ENCODE data around the gene OR5AC2.

The OR5AC2 gene

DNA sequence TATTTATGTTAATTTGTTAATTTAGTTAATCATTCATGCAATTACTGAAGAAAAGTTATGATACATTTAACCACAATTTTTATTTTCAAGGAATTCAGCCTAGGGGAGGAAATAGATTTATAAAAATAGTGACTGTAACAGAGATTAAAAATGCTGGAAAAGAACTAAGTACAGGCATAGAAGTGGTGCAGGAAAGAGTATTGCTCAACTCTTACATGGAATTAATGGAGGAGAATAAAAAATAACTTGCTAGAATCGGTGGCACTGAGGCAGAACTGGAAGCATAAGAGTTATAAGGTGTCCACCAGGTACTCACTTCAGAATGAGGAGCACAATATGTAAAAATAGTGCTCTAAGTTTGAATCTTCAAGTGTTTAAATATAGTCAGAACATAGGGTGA lies 13.5 kb upstream of the OR5AC2 start:
- no peak for DNase-seq (ENCODE audit: extremely low spot score)
- CTCF ChIA-PET, result no interaction called here
- POLR2A ChIA-PET, result no interaction called here
- TF ChIP-seq, protein P1, sequence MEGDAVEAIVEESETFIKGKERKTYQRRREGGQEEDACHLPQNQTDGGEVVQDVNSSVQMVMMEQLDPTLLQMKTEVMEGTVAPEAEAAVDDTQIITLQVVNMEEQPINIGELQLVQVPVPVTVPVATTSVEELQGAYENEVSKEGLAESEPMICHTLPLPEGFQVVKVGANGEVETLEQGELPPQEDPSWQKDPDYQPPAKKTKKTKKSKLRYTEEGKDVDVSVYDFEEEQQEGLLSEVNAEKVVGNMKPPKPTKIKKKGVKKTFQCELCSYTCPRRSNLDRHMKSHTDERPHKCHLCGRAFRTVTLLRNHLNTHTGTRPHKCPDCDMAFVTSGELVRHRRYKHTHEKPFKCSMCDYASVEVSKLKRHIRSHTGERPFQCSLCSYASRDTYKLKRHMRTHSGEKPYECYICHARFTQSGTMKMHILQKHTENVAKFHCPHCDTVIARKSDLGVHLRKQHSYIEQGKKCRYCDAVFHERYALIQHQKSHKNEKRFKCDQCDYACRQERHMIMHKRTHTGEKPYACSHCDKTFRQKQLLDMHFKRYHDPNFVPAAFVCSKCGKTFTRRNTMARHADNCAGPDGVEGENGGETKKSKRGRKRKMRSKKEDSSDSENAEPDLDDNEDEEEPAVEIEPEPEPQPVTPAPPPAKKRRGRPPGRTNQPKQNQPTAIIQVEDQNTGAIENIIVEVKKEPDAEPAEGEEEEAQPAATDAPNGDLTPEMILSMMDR (IDR thresholded peaks at IDR 0.05; ENCODE audit: control extremely low read depth, extremely low read depth, low read depth, missing control alignments), result no peak

DNA sequence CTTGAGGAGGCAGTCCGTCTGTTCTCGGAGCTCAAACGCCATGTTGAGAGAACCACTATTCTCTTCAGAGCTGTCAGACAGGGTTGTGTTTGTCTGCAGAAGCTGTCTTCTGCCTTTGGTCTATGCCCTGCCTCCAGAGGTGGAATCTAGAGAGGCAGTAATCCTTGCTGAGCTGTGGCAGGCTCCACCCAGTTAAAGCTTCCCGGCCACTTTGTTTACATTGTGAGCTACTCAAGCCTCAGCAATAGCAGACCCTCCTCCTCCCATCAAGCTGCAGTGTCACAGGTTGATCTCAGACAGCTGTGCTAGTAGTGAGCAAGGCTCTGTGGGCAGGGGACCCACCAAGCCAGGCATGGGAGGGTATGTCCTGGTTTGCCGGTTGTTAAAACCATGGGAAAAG lies 8.9 kb downstream of the OR5AC2 start:
- TF ChIP-seq, protein P1 (IDR thresholded peaks at IDR 0.05; ENCODE audit: control extremely low read depth, extremely low read depth, low read depth, missing control alignments), result no peak
- CTCF ChIA-PET, result no interaction called here

DNA sequence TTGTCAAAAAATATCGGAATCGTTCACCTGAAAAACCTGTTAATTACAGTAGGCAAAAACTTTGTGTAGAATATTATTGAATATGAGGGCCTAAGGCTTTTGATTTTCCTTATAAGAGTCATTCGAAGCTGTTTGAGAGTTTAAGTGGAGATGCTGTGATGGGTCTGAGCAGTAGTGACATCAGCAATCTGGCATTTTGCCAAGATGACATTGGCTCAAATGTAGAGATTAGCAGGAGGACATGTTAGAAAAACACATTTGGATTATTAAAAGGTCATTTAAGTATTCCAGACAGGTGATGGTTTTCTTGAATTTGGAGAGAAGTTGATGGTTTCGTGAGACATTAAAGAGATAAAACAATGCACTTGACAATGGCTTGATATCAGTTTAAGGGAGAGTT lies 12.9 kb downstream of the OR5AC2 start:
- POLR2A ChIA-PET, result no interaction called here
- DNase-seq (ENCODE audit: extremely low spot score), result no peak
- TF ChIP-seq, protein P1 (IDR thresholded peaks at IDR 0.05; ENCODE audit: control extremely low read depth, extremely low read depth, low read depth, missing control alignments), result no peak
- CTCF ChIA-PET, result interaction anchor here (1.2 kb wide), 1 partner anchor 14 kb away, joined by 3 read pairs; no protein-coding TSS in a partner anchor

More for the DNA sequence above, 8.9 kb downstream of the OR5AC2 start:
- POLR2A ChIA-PET, result no interaction called here
- no peak for DNase-seq (ENCODE audit: extremely low spot score)

DNA sequence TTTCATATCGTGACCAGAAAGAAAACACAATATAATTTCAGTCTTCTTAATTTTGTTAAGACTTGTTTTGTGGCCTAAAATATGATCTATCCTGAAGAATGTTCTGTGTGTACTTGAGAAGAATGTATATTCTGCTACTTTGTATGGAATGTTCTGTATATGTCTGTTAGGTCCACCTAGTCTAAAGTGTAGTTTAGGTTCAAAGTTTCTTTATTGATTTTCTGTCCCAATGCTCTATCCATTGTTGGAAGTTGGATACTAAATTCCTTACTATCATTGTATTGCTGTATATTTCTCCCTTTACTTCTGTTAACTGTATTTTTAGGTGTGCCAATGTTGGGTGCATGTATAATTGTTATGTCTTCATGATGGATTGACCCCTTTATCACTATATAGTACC lies 21.2 kb downstream of the OR5AC2 start:
- ChIA-PET CTCF (no interaction called here), POLR2A (no interaction called here)
- DNase-seq (ENCODE audit: extremely low spot score), result no peak
- TF ChIP-seq, protein P1 (IDR thresholded peaks at IDR 0.05; ENCODE audit: control extremely low read depth, extremely low read depth, low read depth, missing control alignments), result no peak

DNA sequence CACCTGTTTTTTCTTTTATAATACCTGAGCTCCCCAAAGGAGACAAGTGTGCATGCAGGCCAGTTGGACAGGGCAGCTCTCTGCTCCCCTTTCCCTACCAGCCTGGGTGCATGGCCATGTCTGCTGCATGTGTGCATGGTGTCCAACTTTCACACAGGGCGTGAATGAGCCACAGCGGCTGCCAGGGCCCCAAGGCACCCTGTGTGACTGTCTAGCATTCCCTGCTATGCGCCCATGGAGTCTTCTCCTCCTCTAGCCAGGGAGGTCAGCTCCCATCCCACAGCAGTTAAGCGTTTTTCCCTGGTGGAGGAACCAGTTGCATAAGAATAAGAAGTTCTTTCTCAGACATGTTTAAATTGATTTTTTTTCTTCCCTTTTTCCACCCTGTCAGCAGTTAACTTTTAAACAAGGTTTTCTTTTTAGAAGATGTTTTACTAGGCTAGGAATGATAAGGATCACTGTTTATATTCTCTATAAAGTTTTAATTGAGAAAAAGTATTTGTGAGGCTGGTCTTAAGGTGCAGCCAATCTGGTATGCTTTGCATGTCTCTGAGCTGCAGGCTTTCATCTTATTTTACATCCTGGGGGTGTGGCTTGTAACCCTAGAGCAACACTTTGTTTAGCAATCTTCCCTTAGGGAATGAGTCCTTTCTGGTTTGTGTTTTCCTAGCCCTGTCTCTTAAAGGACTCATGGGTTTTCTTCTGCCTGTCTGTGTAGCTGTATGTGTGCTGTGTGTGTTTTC lies 23.0 kb downstream of the OR5AC2 start:
- TF ChIP-seq, protein P1 (IDR thresholded peaks at IDR 0.05; ENCODE audit: control extremely low read depth, extremely low read depth, low read depth, missing control alignments), result no peak
- no peak for DNase-seq (ENCODE audit: extremely low spot score)
- CTCF ChIA-PET, result interaction anchor here (0.7 kb wide), 1 partner anchor 54 kb away, joined by 3 read pairs; no protein-coding TSS in a partner anchor
- POLR2A ChIA-PET, result no interaction called here

DNA sequence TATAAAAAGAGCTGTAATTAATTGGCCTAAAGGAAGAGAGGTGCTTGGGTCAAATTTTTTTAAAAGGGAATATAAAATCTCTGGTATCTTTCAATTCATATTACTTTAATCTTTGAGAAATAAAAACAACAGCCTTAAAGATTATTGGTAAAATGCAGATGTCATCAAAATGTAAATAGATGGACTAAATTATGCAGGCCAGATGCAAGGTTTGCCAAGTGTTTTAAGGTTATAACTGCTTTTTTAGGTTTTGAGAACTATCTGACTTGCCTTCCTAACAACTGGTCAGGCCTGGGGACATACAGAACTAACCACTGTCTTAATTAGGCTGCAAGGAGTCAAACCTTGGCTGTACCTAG lies 23.6 kb downstream of the OR5AC2 start:
- TF ChIP-seq, protein P1 (IDR thresholded peaks at IDR 0.05; ENCODE audit: control extremely low read depth, extremely low read depth, low read depth, missing control alignments), result no peak
- ChIA-PET CTCF (interaction anchor here (0.7 kb wide), 1 partner anchor 55 kb away, joined by 3 read pairs; no protein-coding TSS in a partner anchor), POLR2A (no interaction called here)

More for the DNA sequence above, 23.6 kb downstream of the OR5AC2 start:
- DNase-seq (ENCODE audit: extremely low spot score), result no peak

Data from GM10248 (cell line).